ENCODE measurements around the gene MMP14. TPM values are rescaled to one million over a fixed set of nuclear protein-coding genes. Genes with fewer than 3 reads are reported as not detected.
A peak's percentile ranks its signal among the peaks of the same experiment; 100 is the strongest.

The MMP14 gene
- total and polyA plus RNA-seq, 4 donors: 29.8 to 250 (median 153) TPM

DNA sequence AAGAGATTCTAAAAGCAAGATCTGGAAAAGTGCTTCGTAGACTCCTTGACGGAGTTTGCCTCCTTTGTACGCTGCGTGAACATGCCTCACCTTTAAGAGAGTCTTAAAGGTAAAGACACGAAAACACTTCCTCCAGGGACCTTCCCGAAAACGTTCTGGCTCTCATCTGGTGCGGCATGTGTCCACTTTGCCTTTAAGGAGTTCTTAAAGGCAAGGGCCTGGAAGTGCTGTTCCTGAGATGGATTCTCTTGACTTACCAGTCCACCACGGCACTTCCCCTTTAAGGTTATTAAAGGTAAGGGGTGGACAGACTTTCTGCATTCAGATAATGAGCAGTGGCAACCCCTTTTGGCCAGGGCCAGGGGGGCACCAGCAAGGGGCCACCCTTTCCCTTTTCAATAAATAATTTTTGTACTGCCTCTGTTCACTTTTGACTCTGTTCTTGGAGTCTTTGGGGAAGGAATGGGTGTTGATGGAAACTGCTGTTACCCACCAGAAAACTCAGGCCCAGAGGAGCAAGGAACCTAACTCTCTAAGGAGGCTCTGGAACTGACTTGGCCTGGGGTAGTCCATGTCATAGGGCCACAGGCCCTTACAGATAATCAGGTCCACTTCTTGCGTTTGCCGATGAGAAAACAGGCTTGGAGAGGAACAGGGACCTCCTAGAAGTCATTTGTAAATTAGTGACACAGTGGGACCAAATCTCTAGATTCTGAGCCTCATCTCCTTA is 51.0 kb downstream of the MMP14 start:
- Histone ChIP-seq H3K9me3 (ENCODE audit: control insufficient read depth, low read length) (no peaks in the 10 kb centered on the region), H3K4me1 (ENCODE audit: control insufficient read depth in 1 of 2, insufficient read depth in 2 of 2, low read length in 2 of 2) (no peaks in the 10 kb centered on the region), H3K27ac (ENCODE audit: low read depth in 1 of 2, low read length in 2 of 2) (no peak overlapping the region), H3K36me3 (ENCODE audit: control insufficient read depth in 1 of 2, insufficient read depth in 2 of 2, low read length in 1 of 2) (no peaks in the 10 kb centered on the region), H3K27me3 (ENCODE audit: control insufficient read depth in 1 of 2, insufficient read depth in 2 of 2, low read length in 1 of 2) (no peaks in the 10 kb centered on the region), H3K4me3 (ENCODE audit: low read length in 2 of 2) (peak overlapping the region in 1 of 2 donors; percentile 70)
- WGBS, 2 donors: 15 to 17% methylated on average over 11 of the region's 11 CpGs
- ATAC-seq (ENCODE audit: low FRiP score) (peak; percentile 30), DNase-seq (peak in 1 of 2 donors; percentile 30)
- intact Hi-C loops (cut with DNase I): no loop called here

DNA sequence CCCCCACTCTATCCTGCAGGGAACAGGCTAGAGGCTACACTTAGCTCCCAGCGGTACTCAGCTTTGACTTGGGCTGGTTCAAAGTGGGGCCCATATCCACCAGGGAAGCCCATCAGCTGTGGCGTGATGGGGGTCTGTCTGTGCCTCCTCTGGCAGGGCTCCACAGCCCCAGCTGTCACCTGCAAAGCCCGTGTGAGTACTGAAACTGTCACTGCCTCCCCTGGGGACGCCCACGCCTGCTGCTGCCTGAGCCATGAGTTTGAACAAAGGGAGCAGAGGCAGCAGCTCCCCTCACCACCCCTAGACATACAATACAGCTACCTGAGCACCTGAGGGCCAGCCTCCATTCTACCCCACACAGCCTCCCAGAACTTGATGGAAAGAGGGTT is 51.6 kb downstream of the MMP14 start:
- H3K27ac ChIP-seq (ENCODE audit: low read depth in 1 of 2, low read length in 2 of 2): no peak overlapping the region
- no peaks in the 10 kb centered on the region for H3K36me3 ChIP-seq (ENCODE audit: control insufficient read depth in 1 of 2, insufficient read depth in 2 of 2, low read length in 1 of 2)
- H3K27me3 ChIP-seq (ENCODE audit: control insufficient read depth in 1 of 2, insufficient read depth in 2 of 2, low read length in 1 of 2): no peaks in the 10 kb centered on the region
- no peaks in the 10 kb centered on the region for H3K9me3 ChIP-seq (ENCODE audit: control insufficient read depth, low read length)
- DNase-seq (peak in 1 of 2 donors; percentile 69), ATAC-seq (ENCODE audit: low FRiP score) (no peak)
- WGBS, 2 donors: 73 to 76% methylated on average over 5 of the region's 5 CpGs
- intact Hi-C loops (cut with DNase I): no loop called here
- H3K4me3 ChIP-seq (ENCODE audit: low read length in 2 of 2): no peak overlapping the region
- no peaks in the 10 kb centered on the region for H3K4me1 ChIP-seq (ENCODE audit: control insufficient read depth in 1 of 2, insufficient read depth in 2 of 2, low read length in 2 of 2)

DNA sequence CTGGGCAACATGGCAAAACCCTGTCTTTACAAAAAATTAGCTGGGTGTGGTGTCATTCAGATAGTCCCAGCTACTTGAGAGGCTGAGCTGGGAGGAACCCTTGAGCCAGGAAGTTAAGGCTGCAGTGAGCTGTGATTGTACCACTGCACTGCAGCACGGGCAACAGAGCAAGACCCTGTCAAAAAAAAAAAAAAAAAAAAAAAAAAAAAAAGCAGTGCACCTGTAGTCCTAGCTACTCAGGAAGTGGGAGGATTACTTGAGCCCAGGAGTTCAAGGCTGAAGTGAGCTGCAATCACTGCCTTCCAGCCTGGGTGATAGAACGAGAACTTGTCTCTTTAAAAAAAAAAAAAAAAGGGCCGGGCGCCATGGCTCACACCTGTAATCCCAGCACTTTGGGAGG is 52.3 kb downstream of the MMP14 start:
- no peak for ATAC-seq (ENCODE audit: low FRiP score)
- H3K27ac ChIP-seq (ENCODE audit: low read depth in 1 of 2, low read length in 2 of 2): no peak overlapping the region
- 80 to 82% methylated on average over 4 of the region's 4 CpGs for WGBS, 2 donors
- no peak for DNase-seq
- H3K4me3 ChIP-seq (ENCODE audit: low read length in 2 of 2): no peak overlapping the region
- H3K9me3 ChIP-seq (ENCODE audit: control insufficient read depth, low read length): no peaks in the 10 kb centered on the region
- no peaks in the 10 kb centered on the region for H3K4me1 ChIP-seq (ENCODE audit: control insufficient read depth in 1 of 2, insufficient read depth in 2 of 2, low read length in 2 of 2)
- H3K27me3 ChIP-seq (ENCODE audit: control insufficient read depth in 1 of 2, insufficient read depth in 2 of 2, low read length in 1 of 2): no peaks in the 10 kb centered on the region
- no peaks in the 10 kb centered on the region for H3K36me3 ChIP-seq (ENCODE audit: control insufficient read depth in 1 of 2, insufficient read depth in 2 of 2, low read length in 1 of 2)
- intact Hi-C loops (cut with DNase I): no loop called here

DNA sequence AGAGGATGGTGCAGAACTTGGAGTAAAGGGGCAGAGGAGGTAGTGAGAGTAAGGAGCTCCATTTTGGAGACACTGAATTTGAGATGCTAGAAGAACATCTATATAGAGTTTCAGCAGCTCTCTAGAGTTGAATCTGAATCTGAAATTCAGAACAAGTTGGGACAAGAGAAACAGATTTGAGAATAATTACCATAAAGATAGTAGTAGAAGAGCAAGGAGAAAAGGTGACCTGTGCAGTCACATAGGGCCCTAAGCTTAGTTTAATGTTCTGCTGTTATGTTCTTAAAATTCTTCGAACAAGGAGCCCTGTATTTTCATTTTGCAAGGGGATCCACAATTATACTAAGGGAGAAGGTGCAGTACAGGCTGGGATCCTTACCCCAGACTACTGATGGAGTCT is 54.0 kb downstream of the MMP14 start:
- WGBS, 2 donors: 85 to 87% methylated on average over 1 of the region's 1 CpG
- Histone ChIP-seq H3K27me3 (ENCODE audit: control insufficient read depth in 1 of 2, insufficient read depth in 2 of 2, low read length in 1 of 2) (no peaks in the 10 kb centered on the region), H3K4me3 (ENCODE audit: low read length in 2 of 2) (no peak overlapping the region), H3K9me3 (ENCODE audit: control insufficient read depth, low read length) (no peaks in the 10 kb centered on the region), H3K36me3 (ENCODE audit: control insufficient read depth in 1 of 2, insufficient read depth in 2 of 2, low read length in 1 of 2) (no peaks in the 10 kb centered on the region), H3K4me1 (ENCODE audit: control insufficient read depth in 1 of 2, insufficient read depth in 2 of 2, low read length in 2 of 2) (no peaks in the 10 kb centered on the region), H3K27ac (ENCODE audit: low read depth in 1 of 2, low read length in 2 of 2) (no peak overlapping the region)
- no peak for DNase-seq
- ATAC-seq (ENCODE audit: low FRiP score): no peak
- intact Hi-C loops (cut with DNase I): no loop called here

DNA sequence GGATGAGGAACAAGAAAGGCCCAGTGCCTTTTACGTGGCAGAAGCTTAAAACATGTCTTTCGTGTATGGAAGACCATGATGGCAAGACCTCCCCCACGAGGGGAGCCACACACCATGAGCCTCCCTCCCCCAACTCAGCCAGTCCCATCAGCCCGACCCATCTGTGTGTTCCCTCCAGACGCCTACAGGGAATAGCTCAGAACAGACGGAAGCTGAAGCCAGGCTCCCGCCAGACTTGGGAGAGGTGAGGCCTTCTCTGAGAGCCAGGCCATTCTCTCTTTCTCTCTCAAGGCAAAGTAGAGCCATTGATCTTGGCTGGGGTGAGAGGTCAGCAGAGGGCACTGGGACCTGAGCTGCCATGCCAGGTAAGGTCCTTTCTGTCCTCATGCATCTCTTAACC is 56.1 kb downstream of the MMP14 start:
- no peak for DNase-seq
- WGBS, 2 donors: 70 to 77% methylated on average over 7 of the region's 7 CpGs

DNA sequence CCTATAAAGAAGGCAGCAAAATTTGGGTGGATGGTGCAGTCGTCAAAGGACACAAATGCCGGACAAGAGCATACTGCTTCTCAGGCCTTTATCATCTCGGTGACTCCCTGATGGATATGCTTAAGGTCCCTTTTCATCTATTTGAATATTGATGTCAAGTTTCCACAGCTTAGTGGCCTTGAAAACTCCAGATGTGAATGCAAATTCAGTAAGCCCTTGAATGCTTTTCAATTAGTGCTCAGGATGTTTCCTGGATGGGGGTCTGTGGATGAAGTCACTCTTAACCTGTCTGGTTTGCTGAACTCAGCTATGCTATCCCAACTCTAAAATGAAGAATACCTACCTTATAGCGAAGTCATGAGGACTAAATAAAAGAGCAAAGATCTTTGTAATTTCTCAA is 57.3 kb downstream of the MMP14 start:
- no peaks in the 10 kb centered on the region for H3K36me3 ChIP-seq (ENCODE audit: control insufficient read depth in 1 of 2, insufficient read depth in 2 of 2, low read length in 1 of 2)
- H3K9me3 ChIP-seq (ENCODE audit: control insufficient read depth, low read length): no peaks in the 10 kb centered on the region
- no peak overlapping the region for H3K27ac ChIP-seq (ENCODE audit: low read depth in 1 of 2, low read length in 2 of 2)
- intact Hi-C loops (cut with DNase I): no loop called here
- no peaks in the 10 kb centered on the region for H3K27me3 ChIP-seq (ENCODE audit: control insufficient read depth in 1 of 2, insufficient read depth in 2 of 2, low read length in 1 of 2)
- DNase-seq: no peak
- H3K4me1 ChIP-seq (ENCODE audit: control insufficient read depth in 1 of 2, insufficient read depth in 2 of 2, low read length in 2 of 2): no peaks in the 10 kb centered on the region
- ATAC-seq (ENCODE audit: low FRiP score): no peak
- WGBS, 2 donors: 91 to 93% methylated on average over 4 of the region's 4 CpGs
- no peak overlapping the region for H3K4me3 ChIP-seq (ENCODE audit: low read length in 2 of 2)

More for the DNA sequence above, 56.1 kb downstream of the MMP14 start:
- no peaks in the 10 kb centered on the region for H3K36me3 ChIP-seq (ENCODE audit: control insufficient read depth in 1 of 2, insufficient read depth in 2 of 2, low read length in 1 of 2)
- no peak for ATAC-seq (ENCODE audit: low FRiP score)
- intact Hi-C loops (cut with DNase I): no loop called here
- no peaks in the 10 kb centered on the region for H3K9me3 ChIP-seq (ENCODE audit: control insufficient read depth, low read length)
- no peak overlapping the region for H3K4me3 ChIP-seq (ENCODE audit: low read length in 2 of 2)
- no peaks in the 10 kb centered on the region for H3K4me1 ChIP-seq (ENCODE audit: control insufficient read depth in 1 of 2, insufficient read depth in 2 of 2, low read length in 2 of 2)
- no peaks in the 10 kb centered on the region for H3K27me3 ChIP-seq (ENCODE audit: control insufficient read depth in 1 of 2, insufficient read depth in 2 of 2, low read length in 1 of 2)
- H3K27ac ChIP-seq (ENCODE audit: low read depth in 1 of 2, low read length in 2 of 2): no peak overlapping the region

DNA sequence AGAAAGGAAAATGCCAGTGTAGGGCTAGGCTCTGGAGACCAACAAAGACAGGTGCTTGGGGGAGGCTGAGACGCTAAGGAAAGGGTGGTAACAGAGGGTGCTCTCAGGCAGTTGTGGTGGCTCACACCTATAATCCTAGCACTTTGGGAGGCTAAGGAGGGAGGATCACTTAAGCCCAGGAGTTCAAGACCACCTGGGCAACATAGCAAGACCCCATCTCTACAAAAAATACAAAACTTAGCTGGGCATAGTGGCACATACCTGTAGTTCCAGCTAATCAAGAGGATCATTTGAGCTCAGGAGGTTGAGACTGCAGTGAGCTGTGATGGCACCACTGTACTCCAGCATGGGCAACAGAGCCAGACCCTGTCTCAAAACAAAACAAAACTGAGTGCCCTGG is 59.0 kb downstream of the MMP14 start:
- Histone ChIP-seq H3K9me3 (ENCODE audit: control insufficient read depth, low read length) (no peaks in the 10 kb centered on the region), H3K27ac (ENCODE audit: low read depth in 1 of 2, low read length in 2 of 2) (no peak overlapping the region), H3K27me3 (ENCODE audit: control insufficient read depth in 1 of 2, insufficient read depth in 2 of 2, low read length in 1 of 2) (no peaks in the 10 kb centered on the region), H3K4me3 (ENCODE audit: low read length in 2 of 2) (no peak overlapping the region), H3K36me3 (ENCODE audit: control insufficient read depth in 1 of 2, insufficient read depth in 2 of 2, low read length in 1 of 2) (no peaks in the 10 kb centered on the region), H3K4me1 (ENCODE audit: control insufficient read depth in 1 of 2, insufficient read depth in 2 of 2, low read length in 2 of 2) (no peaks in the 10 kb centered on the region)
- intact Hi-C loops (cut with DNase I): no loop called here
- no peak for ATAC-seq (ENCODE audit: low FRiP score)
- 94 to 95% methylated on average over 1 of the region's 1 CpG for WGBS, 2 donors
- no peak for DNase-seq

DNA sequence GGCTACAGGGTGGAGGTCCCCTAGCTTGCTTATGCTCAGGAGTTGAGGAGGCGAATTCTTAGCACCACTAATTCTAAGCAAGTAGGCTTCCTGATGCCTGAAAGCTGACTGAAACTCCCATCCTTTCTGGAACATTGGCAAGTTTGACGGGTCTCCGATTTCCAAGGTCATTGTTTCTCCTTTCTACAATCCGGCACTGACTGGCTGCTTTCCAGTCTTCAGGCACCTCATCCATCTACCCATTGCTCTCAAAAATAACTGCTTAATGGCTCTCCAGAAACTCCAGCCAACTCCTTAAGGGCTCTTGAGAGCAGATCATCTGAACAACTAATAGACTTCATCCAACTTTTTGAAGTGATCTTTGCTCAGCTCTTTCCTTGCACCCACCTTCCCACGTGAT is 60.0 kb downstream of the MMP14 start:
- Histone ChIP-seq H3K27ac (ENCODE audit: low read depth in 1 of 2, low read length in 2 of 2) (no peak overlapping the region), H3K4me3 (ENCODE audit: low read length in 2 of 2) (no peak overlapping the region), H3K27me3 (ENCODE audit: control insufficient read depth in 1 of 2, insufficient read depth in 2 of 2, low read length in 1 of 2) (no peaks in the 10 kb centered on the region), H3K9me3 (ENCODE audit: control insufficient read depth, low read length) (no peaks in the 10 kb centered on the region), H3K4me1 (ENCODE audit: control insufficient read depth in 1 of 2, insufficient read depth in 2 of 2, low read length in 2 of 2) (no peaks in the 10 kb centered on the region), H3K36me3 (ENCODE audit: control insufficient read depth in 1 of 2, insufficient read depth in 2 of 2, low read length in 1 of 2) (peaks cover 2 to 4% of the 10 kb centered on the region in 2 donors)
- DNase-seq: no peak
- 32 to 36% methylated on average over 5 of the region's 5 CpGs for WGBS, 2 donors
- intact Hi-C loops (cut with DNase I): no loop called here
- ATAC-seq (ENCODE audit: low FRiP score): no peak

DNA sequence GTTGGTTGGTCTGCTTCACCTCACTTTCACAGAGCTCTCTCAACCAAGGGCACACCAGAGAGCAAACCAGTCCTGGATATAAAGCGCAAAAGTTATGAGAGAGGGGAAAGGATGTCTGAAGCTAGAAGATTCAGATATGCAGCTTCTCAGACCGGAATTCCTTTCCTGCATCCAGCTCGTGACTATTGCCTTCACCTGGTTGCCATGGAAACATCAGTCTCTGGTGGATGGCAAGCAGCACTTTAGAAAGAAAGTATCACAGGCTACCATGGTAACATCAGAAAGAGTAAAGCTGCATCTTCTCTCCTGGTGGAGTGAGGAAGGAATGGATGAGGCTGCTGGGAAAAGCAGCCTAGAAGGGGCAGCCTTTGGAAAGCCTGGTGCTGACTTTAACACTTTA is 60.4 kb downstream of the MMP14 start:
- Histone ChIP-seq H3K27ac (ENCODE audit: low read depth in 1 of 2, low read length in 2 of 2) (no peak overlapping the region), H3K27me3 (ENCODE audit: control insufficient read depth in 1 of 2, insufficient read depth in 2 of 2, low read length in 1 of 2) (no peaks in the 10 kb centered on the region), H3K9me3 (ENCODE audit: control insufficient read depth, low read length) (no peaks in the 10 kb centered on the region), H3K4me3 (ENCODE audit: low read length in 2 of 2) (no peak overlapping the region), H3K4me1 (ENCODE audit: control insufficient read depth in 1 of 2, insufficient read depth in 2 of 2, low read length in 2 of 2) (no peaks in the 10 kb centered on the region), H3K36me3 (ENCODE audit: control insufficient read depth in 1 of 2, insufficient read depth in 2 of 2, low read length in 1 of 2) (peaks cover 3 to 6% of the 10 kb centered on the region in 2 donors)
- DNase-seq (no peak), ATAC-seq (ENCODE audit: low FRiP score) (no peak)
- 73 to 74% methylated on average over 3 of the region's 3 CpGs for WGBS, 2 donors
- intact Hi-C loops (cut with DNase I): no loop called here
